EL (cell line): Measurements from ENCODE around the gene SULT1C3.
A peak's percentile ranks its signal among the peaks of the same experiment; 100 is the strongest.
"Not testable (repeated sequence)": the region's sequence is repeated elsewhere in the genome, so short reads cannot be mapped to it uniquely, and the experiment has no call there.

ENCODE experiments used
- DNase-seq: peaks from one replicate; pipeline ENCODE4 v3.0.0-alpha.2; 2016

Gene SULT1C3

DNA sequence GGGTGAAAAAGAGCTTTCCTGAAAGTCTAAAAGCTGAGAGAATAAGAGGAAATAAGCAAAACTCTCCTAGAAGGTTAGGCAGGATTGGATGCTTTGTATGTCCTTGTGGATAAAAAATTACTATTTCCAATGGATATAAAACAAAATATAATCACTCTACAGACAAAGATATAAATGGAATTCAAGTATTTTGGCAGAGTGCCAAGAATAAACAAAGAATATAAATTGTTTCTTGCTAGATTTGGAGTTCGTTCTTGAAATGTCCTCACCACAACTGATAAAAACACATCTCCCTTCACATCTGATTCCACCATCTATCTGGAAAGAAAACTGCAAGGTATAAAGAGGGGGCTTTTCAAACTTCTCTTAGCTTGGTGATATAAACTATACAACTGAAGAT lies 13.3 kb downstream of the SULT1C3 start:
- no peak for DNase-seq

DNA sequence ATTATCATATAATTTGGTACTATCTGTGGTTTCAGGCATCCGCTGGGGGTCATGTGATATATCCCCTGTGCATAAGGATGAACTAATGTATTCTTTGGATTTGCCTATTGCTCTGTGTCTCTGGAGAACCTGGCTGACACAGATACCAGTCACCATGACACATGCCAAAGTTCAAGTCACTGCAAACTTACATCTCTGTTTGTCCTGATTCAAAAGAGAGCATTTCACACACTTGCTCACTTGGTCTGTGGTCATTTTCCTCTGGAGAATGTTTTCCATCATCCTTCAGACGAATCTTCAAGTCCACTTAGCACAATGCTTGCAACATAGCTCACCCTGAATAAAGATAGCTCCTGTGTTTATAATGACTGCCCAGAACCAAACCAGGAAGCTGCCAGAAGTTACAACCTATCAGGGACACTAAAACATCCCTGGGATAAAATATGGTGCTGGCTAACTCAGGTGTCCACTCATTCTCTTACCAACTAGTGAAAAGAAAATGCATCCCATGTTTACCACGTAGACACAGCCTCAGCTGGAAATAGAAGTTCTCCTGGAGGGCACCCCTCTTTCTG lies 18.1 kb downstream of the SULT1C3 start:
- peak; percentile 15 for DNase-seq

DNA sequence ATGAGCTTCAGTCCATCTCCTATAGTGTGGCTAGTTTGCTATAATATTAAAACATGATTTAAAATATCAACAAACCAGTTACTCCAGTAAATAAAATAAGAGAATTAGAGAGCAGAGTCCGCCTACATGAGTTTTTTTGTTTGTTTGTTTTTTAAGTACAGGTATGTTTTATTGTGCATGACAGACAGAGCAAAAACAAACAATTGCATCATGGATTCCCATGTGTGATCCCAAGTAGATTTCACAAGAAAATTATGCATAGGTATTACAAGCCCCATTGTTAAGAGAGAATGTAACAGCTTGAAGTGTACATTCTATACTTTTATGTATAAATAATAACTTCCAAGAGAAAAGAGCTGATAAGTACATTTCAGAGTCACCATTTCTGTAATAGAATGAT lies 21.0 kb downstream of the SULT1C3 start:
- no peak for DNase-seq

DNA sequence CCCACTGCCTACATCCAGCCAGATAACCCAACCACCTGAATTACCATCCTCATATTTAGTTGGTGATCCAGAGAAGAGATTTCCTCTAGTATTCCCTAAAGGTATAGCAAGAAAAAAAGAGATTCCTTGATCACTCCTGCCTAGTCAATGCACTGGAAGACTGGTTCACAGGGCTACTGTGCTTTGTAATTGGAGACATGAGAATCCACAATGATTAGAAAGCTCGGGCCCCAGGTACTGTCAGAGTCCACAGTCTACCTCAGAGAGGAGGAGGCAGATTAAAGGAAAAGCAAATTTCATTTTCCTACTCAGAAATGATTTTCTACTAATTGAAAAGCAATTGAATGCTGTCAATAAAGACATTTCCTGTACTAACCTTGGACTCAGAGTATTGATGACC lies 22.3 kb downstream of the SULT1C3 start:
- DNase-seq = no peak

DNA sequence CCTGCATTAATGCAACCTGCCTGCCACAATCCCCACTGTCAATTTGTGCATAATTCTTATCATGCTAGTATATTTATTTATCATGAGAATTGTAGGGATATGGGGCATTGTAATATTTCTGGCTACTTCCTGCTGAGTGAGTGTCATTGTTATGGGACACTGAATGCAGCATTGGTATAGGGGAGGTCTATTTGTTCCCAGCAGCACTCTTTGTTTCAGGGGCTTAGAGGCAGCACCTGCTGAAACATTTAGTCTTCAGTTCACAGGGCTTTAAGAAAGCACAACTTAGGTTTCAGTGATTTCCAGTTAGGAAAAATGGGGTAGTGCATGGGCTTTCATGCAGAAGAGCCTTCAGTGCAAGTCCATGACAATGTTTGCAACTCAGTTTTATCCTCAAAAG lies 23.6 kb downstream of the SULT1C3 start:
- DNase-seq = no peak

DNA sequence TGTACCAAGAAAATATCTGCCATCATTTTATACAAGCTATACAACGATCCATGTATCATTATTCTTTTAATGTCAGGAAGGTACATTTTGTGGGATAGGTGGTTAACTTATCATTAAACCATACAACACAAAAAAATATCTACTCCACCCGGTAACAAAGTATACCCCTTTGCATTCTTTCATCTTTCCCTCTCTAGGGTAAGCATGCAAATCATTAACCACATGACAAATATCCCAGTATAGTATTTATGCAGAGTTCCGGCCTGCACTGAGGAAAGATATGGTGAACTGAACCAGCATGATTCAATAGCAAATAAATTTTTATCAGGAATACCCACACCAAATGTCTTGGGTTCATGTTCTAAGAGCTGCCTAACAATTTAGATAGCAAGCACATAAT lies 26.4 kb downstream of the SULT1C3 start:
- no peak for DNase-seq

DNA sequence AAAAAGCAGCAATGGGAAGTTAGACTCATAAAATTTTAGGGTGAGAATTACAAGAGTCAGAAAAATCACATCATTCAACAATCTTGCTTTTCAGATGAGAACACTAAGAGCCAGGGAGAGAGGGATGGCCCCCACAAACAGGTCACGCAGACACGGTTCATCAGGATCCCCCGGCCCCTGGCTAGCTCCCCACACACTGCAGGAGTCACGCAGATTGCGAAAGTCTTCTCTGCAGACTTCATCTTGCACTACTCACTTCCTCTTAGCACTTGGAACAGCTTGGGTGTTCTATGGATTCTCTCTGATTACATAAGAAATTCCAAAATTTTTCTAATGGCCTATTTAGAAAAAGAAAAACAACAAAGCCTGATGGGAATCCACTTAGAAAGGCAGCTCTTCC lies 27.3 kb downstream of the SULT1C3 start:
- peak; percentile 65 for DNase-seq

DNA sequence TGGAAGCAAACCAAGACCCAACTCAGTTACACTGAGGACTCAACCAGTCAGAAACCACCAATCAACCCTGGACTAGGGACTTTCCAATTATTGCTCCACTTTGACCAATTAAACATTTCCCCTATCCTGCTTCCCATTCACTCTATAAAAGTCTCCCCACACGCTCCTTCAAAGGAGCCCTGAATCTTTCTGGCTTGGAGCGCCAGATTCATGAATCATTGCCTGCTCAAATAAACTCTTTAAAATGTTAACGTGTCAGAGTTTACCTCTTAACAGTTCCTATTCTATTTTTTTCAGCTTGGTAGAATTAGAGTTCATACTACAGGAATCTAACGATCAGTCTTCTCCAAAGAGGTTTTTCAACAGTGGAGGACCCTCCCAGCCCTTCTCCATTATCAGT lies 28.2 kb downstream of the SULT1C3 start:
- peak; percentile 82 for DNase-seq

DNA sequence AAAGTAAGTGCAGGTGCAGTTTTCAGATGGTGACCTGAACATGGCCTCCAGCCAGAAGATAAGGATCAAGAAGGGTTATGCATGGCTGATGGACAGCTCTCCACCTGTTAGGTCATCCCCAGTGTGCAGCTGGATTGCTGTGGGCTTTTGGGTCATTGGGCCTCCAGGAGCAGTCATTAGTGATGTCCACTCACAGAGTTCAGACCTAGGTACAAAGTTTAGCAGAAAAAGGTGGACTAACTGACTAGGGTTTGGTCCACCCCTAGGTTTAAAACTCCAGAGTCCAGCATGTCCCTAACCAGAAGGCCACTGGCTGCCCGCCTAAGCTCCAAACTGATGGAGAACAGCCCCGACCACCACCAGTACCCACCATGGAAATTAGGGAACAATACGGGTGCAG lies 30.6 kb downstream of the SULT1C3 start:
- DNase-seq = no peak

DNA sequence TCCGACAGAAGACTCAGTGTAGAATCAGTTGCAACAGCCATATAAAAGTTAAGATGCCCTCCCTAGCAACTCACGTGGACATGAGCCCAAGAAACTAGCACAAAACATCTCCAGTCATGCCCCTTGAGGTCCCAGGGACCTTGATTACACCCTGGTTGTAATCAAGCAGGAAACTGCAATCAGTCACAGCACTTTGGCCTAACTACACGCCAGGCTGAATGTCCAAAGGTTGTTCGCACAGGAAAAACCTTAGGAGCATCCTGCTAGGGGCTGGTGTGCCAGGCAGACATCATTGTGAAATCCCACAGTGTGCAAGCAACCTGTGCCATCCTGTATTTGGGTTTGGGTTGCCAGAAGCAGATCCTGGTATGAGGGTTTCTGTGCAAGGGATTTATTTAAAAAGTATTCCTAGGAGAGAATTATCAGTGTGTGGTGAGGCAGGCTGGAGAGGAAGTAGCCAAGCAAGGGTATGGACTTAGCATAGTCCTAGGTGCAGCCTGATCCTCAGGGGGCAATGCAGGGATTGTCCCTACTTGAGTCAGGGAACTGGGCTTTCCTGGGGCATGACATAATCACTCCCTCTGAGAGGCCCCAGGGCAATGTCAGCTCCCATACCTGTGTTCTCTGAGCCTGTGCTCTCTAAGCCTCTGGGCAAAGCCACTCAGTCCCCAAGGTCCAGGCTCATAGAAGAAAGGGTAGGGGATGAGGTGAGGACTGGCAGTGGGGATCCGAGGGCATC lies 31.2 kb downstream of the SULT1C3 start:
- no peak for DNase-seq

DNA sequence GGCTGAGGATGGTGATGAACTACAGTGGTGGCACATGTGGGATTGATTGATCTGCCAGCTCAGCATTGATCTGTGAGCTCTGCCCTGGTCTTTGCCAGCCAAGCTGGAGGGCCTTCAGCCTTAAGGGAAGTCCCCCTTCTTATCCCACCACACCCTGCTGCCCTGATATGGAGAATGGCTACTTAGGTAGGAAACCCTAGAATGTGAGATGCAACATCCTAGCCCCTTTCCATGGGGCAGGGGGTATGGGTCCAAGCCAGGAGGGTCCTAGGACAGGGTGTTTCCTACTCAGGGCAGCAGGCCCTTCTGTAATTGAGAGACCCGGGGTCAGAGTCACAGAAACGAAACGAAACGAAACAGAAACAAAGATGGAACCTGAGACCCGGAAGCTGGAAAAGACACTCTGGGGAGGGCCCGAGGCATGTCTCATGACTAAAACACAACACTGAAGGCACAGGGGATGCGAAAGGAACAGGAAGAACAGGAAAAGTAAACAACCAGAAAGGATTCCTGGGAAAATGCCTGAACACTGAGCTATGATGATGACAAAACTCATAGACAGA lies 32.0 kb downstream of the SULT1C3 start:
- peak; percentile 79 for DNase-seq

DNA sequence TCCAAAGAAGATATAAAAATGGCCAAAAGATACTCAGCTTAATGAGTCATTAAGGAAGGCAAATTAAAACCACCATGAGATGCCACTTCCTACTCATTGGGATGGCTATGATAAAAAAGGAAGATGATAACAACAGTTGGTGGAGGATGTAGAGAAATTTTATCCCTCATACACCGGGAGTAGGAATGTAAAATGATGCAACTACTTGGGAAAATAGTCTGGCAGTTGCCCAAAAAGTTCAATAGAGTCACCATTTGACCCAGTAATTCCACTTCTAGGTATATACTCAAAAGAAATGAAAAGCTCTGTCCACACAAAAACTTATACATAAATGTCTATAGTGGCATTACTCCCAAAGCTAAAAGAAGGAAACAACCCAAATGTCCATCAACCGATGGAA lies 38.9 kb downstream of the SULT1C3 start:
- DNase-seq = peak; percentile 46

DNA sequence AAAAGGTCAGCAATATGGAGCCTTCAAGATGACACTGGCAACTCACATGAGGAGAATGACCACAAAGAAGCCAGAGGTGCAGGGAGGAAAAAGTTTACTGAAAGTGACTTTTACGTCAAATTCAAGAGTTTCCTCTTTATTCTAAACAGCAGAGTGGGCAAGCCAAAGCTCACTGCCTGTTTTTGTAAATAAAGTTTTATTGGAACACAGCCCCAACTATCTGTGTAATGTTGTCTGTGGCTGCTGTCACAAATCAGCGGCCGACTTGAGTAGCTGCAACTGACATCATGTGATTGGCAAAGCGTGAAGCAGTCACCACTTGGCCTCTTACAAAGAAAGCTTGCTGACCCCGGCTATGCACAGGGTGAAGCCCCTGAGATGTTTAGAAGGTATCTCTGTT lies 39.7 kb downstream of the SULT1C3 start:
- DNase-seq = no peak

DNA sequence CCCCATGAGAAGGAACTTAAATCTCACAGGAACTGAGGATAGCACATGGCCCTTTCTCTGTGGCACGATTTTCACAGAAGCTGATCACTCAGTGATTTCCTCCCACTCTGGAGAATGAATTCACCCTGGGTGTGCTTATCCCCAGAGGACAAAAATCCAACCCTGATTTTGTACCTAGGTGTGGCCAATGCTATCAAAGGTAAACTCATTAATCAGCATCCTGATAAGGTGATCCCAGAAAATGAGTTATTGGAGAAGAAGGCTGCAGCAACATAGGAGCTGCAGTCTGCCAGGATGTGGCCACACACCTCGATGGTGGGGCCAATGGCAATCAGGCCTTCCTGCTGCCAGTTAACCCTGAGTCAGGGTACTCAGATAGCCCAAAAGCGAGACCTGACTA lies 40.7 kb downstream of the SULT1C3 start:
- DNase-seq = no peak

DNA sequence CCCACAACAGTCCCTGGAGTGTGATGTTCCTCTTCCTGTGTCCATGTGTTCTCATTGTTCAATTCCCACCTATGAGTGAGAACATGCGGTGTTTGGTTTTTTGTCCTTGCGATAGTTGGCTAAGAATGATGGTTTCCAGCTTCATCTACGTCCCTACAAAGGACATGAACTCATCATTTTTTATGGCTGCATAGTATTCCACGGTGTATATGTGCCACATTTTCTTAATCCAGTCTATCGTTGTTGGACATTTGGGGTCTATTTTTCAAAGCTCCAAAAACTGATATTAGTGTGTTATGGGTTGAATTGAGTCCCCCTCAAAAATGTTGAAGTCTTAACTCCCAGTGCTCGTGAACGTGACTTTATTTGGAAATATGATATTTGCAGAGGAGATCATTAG lies 44.8 kb downstream of the SULT1C3 start:
- not testable (repeated sequence) for DNase-seq

DNA sequence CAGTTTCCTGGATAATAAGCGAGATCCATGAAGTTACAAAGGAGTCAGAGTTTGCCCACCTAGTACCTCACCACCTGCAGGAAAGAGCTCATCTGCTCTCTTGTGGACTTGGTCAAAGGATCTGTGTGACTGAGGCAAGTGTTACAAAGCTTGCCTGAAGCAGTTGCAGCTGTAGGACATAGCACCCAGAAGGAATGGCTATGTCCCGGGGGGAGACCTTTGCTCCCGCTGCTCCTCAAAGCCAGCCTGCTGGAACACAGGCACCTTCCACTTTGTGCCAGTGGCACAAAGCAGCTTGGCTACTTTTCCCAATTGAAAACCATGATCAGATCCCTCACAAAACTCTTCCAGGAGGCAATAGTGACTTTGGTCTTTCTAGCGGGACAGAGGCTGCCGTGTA lies 45.8 kb downstream of the SULT1C3 start:
- DNase-seq = no peak

DNA sequence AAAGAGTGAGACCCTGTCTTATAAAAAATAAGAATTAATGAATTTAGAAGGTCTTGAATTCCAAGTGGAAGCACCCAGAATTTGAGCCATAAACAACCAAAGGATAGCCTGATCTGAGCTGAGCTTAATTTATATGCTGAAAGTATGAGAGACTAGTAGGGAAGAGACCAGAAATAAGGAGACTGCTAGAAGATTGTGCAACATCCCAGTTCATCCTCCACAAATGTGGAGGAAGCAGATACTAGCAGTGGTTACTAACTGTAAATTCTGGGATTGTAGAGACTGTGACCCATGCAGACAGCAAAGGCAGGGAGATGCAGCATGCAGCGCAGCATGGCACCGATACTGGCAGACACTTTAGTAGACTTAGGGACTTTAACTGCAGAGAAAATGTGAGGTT lies 47.4 kb downstream of the SULT1C3 start:
- DNase-seq = no peak

DNA sequence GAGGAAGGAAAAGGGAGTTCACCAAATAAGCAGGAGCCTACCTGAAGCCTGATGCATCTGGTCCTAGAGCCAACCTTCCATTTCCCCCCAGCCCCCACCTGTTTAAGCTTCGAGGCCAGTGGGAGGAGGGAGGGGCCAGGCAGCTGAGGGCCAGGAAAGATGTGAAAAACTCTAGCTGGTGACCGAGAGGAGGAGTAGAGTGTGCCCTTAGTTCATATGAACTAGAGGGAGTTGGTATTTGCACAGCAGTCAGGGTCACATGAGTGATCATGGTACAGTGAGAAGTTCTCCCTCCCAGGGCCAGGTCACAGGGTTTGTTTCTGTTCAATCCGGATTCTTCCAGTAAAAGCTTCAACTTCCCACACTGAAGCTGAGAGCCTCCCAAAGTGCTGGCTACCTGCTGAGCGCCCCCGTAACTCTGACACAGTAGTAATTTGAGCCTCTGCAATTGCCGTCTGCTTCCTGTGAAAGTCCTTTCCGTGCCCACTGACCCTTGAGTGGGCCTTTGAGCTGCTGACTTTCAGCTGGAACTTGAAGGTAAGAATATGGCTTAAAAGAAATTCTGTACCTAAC lies 48.9 kb downstream of the SULT1C3 start, which contains the start of gene SULT1C2:
SULT1C2 (plus strand) TSS at position 362 of the 573 bp plus-strand sequence. CDS start 4,773 bp downstream, outside the sequence.
- DNase-seq = peak; percentile 4

DNA sequence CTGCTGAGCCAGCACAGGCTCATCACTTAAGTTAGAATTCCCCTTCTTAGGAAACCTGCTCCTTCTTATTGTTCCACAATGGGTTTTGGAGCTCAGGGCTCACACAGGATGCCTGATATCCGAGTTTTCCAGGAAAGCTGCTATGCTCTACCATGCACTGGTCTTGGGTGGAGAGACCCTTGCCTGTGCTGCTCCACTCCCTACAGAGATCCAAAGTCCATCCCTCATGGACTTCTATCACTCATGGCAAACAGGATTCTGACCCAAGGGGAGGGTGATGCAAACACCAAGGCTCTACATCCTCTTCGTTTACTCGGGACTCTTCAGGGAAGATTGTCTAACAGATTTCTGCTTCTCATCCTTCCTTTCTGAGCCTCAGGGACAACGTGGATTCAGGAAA lies 54.1 kb downstream of the SULT1C3 start:
- DNase-seq = no peak

DNA sequence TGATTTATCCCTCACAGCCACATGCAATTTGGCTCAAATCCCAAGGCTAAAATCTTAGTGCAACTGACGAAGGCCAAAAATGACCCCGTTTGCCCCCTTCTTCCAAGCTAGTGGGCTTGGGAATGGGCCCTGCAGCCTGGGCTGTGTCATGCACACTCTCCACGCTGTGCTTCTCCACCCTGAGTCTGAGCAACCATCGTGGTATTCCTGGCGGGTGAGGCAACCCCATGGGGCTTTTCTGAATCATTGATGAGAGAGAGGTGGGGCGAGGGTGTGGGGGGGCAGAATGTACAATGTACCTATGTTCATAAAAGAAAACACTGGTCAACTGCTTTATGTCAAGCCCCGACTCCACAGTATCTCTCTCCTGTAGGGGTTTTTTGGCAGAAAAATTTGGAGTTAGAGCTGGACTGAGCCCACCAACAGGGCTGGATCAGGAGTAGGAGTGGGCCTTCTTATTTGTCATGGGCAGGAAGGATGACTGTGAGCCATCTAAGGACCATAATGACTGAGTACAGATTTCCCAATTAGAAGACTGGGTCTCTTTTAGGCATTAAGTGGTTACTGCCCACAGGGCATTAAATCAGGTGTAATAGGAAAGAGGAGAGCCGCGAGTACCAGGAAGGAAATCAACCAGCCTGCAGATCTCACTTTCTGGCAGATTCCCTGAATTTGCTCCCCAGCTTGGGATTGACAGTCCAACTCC lies 57.8 kb downstream of the SULT1C3 start:
- peak; percentile 92 for DNase-seq

DNA sequence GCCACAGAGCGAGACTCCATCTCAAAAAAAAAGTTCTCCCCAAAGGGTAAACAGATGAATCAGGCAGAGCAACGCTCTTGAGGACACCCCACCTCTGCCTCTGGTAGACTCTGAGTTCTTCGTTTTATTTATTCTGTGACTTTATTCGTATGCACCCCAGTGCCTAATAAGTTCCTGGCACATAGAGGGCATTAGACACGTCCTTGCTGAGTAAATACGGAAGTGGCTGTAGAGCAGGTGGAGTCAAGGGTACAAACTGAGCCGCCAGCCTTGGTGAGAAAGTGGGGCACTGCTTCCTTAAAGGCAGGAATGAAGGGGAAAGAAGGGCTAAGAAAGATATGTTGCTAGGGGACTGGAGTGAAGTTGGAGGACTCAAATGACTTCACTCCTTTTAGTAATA lies 61.8 kb downstream of the SULT1C3 start:
- DNase-seq = no peak

DNA sequence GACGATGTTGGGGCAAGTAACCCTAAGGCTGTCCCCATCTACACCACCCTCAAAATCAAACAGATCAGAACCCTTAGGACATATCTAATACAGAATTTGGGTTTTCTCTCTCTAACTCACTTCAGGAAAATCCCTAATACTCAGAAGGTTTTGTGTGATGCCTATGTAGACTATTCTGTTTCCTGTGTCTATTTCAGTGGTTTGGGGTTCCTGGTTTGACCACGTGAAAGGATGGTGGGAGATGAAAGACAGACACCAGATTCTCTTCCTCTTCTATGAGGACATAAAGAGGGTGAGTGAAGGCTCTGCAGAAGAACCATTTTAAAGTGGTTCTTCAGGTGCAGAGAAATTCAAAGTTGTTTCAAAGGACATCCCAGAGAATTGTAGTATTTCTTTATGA lies 65.2 kb downstream of the SULT1C3 start:
- DNase-seq = no peak

DNA sequence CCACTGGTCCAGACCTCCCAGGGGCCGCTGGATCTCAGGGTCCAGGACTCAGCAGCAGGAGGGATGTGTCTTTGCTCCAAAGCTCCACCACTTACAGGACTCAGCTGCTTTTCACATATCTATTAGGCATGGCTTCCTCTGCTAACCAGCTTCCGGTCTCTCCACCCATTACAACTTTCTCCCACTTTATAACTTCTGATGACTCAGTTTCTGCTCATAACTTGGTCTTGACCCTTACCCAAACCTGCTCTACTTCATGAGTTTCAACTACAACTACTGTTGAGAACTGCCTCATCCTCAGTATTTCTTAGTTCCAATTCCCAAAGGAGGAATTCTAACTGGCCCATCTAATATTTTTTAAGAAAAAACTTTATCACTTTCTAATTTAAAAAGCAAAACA lies 66.1 kb downstream of the SULT1C3 start:
- peak; percentile 52 for DNase-seq

DNA sequence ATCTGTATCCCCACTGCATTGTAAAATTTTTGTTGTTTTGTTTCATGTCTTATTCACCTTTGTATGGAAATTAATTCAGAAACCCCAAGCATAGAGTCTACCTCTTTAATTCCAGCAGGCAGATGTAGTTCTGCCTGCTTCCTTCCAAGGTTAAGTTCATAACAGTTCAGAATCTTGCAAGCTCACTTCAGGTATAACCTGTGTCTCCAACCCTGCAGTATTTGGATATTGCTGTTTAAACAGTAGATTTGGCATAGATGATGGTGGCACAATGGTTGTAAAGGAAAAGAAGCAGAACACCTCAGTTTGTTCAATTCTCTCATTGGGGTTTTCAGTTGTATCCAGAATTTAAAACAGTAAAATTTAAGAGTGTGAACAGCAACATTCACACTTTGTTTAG lies 70.1 kb downstream of the SULT1C3 start:
- no peak for DNase-seq
